ENCODE measurements around the gene IL1RAPL1.

- TF ChIP-seq CTCF (IDR thresholded peaks at IDR 0.05; ENCODE audit: insufficient read depth, low read depth, low read length) (no peak), EZH2 (IDR thresholded peaks at IDR 0.05; ENCODE audit: insufficient read depth, low read length) (no peak)
Measured at GRCh38 chrX:28910487-28910886, 323.2 kb downstream of the IL1RAPL1 start.
